ENCODE data around the gene FBXW8. TPM values are rescaled to one million over a fixed set of nuclear protein-coding genes. Genes with fewer than 3 reads are reported as not detected.
A peak's percentile ranks its signal among the peaks of the same experiment; 100 is the strongest.

FBXW8 gene
- polyA plus RNA-seq, 2 of the 4 experiments (the other 2 are of a cell fraction) = 9.8 to 15.7 TPM

GRCh38 chr12:116867523-116867922 lies 43.2 kb upstream of the FBXW8 start (continued):
- TF ChIP-seq, protein P1, sequence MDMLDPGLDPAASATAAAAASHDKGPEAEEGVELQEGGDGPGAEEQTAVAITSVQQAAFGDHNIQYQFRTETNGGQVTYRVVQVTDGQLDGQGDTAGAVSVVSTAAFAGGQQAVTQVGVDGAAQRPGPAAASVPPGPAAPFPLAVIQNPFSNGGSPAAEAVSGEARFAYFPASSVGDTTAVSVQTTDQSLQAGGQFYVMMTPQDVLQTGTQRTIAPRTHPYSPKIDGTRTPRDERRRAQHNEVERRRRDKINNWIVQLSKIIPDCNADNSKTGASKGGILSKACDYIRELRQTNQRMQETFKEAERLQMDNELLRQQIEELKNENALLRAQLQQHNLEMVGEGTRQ (IDR thresholded peaks at IDR 0.05) = no peak
- no peak for TF ChIP-seq CEBPB (IDR thresholded peaks at IDR 0.05)

DNA sequence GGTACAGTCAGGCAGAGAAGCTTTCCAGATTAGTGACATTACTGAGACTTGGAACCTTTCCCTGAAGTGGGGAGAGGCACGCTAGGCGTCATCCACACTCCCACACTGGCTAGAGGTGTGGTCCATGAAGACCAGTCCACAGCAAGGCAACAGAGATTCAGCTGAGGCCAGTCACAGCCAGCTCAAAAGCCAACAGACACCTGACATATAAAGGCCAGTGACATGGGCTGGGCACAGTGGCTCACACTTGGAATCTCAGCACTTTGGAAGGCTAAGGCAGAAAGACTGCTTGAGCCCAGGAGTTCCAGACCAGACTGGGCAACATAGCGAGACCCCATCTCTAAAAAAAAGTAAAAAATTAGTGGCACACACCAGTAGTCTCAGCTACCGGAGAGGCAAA lies 40.4 kb upstream of the FBXW8 start:
- Histone ChIP-seq H3K27ac (no peak overlapping the region), H3K4me1 (peaks cover under 1% of the 10 kb centered on the region), H3K9me3 (peaks cover 16% of the 10 kb centered on the region), H3K4me3 (no peak overlapping the region), H3K4me2 (no peak overlapping the region)
- DNase-seq (ENCODE audit: low read depth in 1 of 2, low spot score in 1 of 2) (no peak), FAIRE-seq (no peak), ATAC-seq (peak in 1 of 2 experiments; percentile 31; a peak in 4 of 6 replicates)
- POLR2A ChIA-PET = no interaction called here
- CTCF ChIA-PET = interaction anchor here (0.6 to 1.7 kb wide), 7 partner anchors 10 to 162 kb away, joined by 3 to 9 read pairs (median 5); no protein-coding TSS in a partner anchor
- TF ChIP-seq CHD4 (IDR thresholded peaks at IDR 0.05; ENCODE audit: borderline replicate concordance) = no peak
- no peak for TF ChIP-seq BHLHE40 (IDR thresholded peaks at IDR 0.05; ENCODE audit: low read depth, low read length)
- TF ChIP-seq POLR2AphosphoS2 (conservative IDR thresholded peaks at IDR 0.05; ENCODE audit: low read length) = no peak
- TF ChIP-seq ESRRA (IDR thresholded peaks at IDR 0.05; ENCODE audit: borderline replicate concordance, low read length) = no peak
- TF ChIP-seq SMC3 (IDR thresholded peaks at IDR 0.05) = no peak
- no peak for TF ChIP-seq NR3C1 (IDR thresholded peaks at IDR 0.05)
- TF ChIP-seq, protein P2, sequence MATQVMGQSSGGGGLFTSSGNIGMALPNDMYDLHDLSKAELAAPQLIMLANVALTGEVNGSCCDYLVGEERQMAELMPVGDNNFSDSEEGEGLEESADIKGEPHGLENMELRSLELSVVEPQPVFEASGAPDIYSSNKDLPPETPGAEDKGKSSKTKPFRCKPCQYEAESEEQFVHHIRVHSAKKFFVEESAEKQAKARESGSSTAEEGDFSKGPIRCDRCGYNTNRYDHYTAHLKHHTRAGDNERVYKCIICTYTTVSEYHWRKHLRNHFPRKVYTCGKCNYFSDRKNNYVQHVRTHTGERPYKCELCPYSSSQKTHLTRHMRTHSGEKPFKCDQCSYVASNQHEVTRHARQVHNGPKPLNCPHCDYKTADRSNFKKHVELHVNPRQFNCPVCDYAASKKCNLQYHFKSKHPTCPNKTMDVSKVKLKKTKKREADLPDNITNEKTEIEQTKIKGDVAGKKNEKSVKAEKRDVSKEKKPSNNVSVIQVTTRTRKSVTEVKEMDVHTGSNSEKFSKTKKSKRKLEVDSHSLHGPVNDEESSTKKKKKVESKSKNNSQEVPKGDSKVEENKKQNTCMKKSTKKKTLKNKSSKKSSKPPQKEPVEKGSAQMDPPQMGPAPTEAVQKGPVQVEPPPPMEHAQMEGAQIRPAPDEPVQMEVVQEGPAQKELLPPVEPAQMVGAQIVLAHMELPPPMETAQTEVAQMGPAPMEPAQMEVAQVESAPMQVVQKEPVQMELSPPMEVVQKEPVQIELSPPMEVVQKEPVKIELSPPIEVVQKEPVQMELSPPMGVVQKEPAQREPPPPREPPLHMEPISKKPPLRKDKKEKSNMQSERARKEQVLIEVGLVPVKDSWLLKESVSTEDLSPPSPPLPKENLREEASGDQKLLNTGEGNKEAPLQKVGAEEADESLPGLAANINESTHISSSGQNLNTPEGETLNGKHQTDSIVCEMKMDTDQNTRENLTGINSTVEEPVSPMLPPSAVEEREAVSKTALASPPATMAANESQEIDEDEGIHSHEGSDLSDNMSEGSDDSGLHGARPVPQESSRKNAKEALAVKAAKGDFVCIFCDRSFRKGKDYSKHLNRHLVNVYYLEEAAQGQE (IDR thresholded peaks at IDR 0.05) = no peak
- TF ChIP-seq ATOH8 (CRISPR knock-in tag; IDR thresholded peaks at IDR 0.05; ENCODE audit: low read depth) = no peak
- no peak for TF ChIP-seq TP53 (CRISPR knock-in tag; IDR thresholded peaks at IDR 0.05)
- 45% methylated on average over 4 of the region's 4 CpGs for WGBS (ENCODE audit: missing lambda C conversion rate)

DNA sequence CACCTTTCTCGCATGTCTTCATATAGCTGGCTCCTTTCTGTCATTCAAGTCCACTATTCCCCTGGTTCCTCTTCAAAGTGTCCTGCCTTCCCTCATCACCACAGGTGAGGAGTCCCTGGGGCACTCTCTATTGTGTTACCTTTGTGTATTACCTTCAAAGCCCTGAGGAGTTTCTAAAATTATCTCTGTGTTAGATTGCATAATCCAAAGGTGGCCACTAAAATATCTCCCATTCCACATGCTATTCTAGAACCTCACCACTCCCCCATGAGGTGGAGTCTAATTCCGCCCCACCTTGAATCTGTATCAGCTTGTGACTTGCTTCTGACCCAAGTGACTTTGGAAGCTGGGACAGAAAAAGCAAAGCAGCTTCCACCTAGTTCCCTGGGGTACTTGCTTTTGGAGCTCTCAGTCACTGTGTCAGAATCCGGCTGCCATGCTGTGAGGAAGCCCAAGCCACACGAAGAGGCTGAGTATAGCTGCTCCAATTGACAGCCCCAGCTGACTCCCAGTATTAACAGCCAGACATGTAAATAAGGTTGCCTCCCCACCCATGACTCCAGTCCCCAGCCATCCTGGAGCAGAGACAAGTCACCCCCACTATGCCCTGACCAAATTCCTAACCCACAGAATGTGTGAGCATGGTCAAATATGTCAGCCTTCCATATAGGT lies 36.3 kb upstream of the FBXW8 start:
- no peak overlapping the region for H3K27ac ChIP-seq
- no peak for DNase-seq (ENCODE audit: low read depth in 1 of 2, low spot score in 1 of 2)
- WGBS (ENCODE audit: missing lambda C conversion rate) = 29% methylated on average over 4 of the region's 4 CpGs
- ATAC-seq = no peak
- no peak overlapping the region for H3K4me2 ChIP-seq
- peaks cover 4% of the 10 kb centered on the region; the same call in 1 of the 3 replicates for H3K4me1 ChIP-seq
- H3K4me3 ChIP-seq = no peak overlapping the region
- FAIRE-seq = no peak
- no peak for TF ChIP-seq CHD4 (IDR thresholded peaks at IDR 0.05; ENCODE audit: borderline replicate concordance)
- no peak for TF ChIP-seq KDM1A (IDR thresholded peaks at IDR 0.05; ENCODE audit: low read depth)
- TF ChIP-seq ZFP36 (IDR thresholded peaks at IDR 0.05; ENCODE audit: borderline replicate concordance, partially characterized antibody) = no peak
- no peak for TF ChIP-seq SMC3 (IDR thresholded peaks at IDR 0.05)
- no peak for TF ChIP-seq PHF8 (IDR thresholded peaks at IDR 0.05; ENCODE audit: borderline replicate concordance, low read depth)
- TF ChIP-seq, protein P1 (IDR thresholded peaks at IDR 0.05) = no peak
- TF ChIP-seq NR3C1 (IDR thresholded peaks at IDR 0.05) = no peak
- no peak for TF ChIP-seq HEYL (CRISPR knock-in tag; IDR thresholded peaks at IDR 0.05)
- peaks cover 16% of the 10 kb centered on the region for H3K9me3 ChIP-seq
- ChIA-PET CTCF (interaction anchor here (0.5 to 3.5 kb wide), 2 partner anchors 8 to 1080 kb away, joined by 3 to 14 read pairs; no protein-coding TSS in a partner anchor), POLR2A (no interaction called here)
